ENCODE measurements around the gene LBP.
"Not testable (repeated sequence)": the region's sequence is repeated elsewhere in the genome, so short reads cannot be mapped to it uniquely, and the experiment has no call there.

LBP gene

DNA sequence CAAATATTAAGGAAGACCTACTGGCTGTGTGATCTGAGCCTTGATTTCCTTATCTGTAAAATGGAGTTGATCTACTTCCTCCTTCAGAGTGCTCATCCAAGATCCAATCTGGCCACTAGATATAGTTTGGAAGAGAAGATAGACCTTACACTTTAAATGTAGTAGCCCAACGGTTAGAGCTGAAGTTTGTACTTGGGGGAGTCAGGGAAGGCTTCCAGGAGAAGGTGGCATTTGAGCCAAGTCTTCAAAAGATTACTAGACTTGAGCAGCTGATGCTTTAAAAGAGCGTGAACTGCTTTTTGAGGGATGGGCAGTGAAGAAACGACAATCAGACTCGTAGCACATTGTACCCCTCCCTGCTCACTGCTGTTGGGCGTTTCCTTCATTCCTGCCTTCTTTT lies 3.6 kb downstream of the LBP start:
- no peak for DNase-seq (ENCODE audit: low spot score)

DNA sequence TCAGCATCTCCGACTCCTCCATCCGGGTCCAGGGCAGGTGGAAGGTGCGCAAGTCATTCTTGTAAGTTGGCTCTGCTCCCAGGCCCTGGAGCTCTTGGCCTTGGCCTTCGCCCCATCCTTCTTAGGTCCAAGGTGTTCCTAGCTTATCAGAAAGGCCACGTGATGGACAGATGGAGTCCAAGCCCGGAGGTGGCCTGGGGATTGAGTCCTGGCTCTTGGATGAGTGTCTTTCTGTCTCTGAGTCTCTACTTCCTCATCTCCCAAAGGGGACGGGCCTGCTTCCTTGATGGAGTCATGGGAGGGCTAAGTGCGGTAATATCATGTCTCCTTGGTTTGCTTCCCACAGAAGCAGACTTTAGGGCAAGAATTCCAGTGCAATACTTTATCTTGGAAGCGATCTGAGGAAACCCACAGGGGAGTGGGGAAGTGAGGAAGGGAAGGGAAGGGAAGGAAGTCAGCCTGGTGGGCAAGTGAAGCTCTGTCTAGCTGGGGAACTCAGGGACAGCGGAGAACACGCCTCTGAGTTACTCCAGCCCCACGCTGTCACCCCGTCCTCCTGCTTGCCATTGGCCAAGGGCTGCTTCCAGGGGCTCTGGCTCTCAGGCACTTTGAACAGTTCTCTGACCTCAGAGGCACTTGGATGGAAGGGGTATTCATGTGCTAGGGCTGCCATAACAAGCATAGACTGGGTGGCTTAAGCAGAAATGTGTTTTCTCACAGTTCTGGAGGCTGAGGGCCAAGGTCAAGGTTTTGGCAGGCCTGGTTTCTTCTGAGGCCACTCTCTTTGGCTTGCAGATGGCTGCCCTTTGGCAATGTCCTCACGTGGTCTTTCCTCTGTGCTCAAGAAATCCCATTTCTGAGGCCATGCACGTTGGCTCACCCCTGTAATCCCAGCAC lies 4.8 kb downstream of the LBP start:
- DNase-seq (ENCODE audit: low spot score): no peak

DNA sequence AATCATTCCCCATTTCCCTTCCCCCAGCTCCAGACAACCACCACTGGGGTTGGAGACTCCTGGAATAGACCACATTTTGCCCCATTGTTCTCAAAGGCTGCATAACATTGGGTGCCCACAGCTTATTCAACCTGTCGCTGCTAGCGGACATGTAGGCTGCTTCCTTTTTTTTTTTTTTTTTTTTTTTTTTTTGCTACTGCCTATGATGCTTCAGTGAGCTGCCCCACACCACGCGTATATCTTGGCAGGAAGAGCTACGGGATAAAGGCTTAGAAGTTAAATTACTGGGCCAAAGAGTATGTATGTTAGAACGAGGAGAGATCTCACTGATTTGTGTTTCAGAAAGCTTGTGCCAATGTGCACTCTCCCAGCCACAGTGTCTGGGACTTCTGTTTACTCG lies 7.0 kb downstream of the LBP start:
- no peak for DNase-seq (ENCODE audit: low spot score)

DNA sequence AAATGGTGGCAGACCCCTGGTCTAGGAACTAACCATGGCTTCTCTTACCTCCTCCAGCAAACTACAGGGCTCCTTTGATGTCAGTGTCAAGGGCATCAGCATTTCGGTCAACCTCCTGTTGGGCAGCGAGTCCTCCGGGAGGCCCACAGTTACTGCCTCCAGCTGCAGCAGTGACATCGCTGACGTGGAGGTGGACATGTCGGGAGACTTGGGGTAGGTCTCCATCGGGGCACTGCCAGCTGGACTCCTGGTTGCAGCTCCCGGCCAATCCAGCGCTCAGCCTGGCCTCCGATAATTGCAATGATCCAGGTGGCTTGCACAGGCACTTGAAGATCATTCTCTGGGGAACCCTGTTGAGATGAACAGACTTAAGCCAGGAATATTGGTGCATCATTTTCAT lies 7.9 kb downstream of the LBP start:
- no peak for DNase-seq (ENCODE audit: low spot score)

DNA sequence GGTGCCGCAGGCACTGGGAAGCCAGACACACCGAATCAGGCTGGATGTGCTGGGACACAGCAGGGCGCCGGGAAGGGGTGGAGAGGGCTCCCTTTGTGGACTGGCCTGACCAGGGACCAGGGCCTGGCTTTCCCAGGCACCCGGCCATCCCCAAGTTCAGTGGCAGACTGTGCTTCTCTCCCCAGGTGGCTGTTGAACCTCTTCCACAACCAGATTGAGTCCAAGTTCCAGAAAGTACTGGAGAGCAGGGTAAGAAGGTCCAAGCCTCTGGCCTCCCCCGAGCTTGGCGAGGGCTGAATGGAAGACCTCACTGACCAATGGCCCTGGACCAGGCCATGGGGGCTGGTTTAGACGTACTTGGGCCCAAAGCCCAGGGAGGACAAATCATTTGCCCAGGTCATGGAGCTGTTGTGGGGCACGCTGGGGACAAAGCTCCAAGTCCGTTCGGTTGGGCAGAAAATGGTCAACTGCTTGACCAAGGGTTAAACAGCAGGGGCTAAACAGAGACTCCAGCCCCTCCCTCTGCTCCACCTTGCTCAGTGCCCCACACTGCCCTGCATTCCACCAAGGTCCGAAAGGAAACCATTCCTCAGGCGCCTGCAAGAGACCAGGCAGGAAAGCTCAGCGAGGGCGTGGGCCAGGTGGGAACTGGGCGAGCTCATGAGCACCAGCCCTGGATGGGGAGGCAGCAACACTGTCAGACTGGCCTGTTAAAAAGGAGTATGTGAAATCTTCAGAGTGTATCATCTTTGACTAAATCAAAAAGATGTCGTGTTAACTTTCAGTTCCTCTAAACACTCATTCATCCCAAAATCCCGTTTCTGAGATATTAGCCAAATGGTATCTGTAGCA lies 9.1 kb downstream of the LBP start:
- DNase-seq (ENCODE audit: low spot score): no peak

DNA sequence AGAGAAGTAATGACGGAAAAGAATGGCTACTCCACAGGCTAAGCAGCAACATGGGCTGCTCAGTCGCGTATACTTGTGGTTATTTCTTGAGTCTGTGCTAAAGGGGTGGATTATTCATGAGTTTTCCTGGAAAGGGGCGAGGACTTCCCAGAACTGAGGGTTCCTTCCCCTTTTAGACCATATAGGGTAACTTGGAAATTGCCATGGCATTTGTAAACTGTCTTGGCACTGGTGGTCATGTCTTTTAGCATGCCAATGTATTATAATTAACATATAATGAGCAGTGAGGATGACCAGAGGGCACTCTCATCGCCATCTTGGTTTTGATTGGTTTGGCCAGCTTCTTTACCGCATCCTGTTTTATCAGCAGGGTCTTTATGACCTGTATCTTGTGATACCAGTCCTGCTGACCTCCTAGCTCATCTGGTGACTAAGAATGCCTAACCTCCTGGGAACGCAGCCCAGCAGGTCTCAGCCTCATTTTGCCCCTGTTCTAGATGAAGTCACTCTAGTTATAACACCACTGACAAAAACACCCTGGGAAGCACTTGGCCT lies 11.4 kb downstream of the LBP start:
- no peak for DNase-seq (ENCODE audit: low spot score)

DNA sequence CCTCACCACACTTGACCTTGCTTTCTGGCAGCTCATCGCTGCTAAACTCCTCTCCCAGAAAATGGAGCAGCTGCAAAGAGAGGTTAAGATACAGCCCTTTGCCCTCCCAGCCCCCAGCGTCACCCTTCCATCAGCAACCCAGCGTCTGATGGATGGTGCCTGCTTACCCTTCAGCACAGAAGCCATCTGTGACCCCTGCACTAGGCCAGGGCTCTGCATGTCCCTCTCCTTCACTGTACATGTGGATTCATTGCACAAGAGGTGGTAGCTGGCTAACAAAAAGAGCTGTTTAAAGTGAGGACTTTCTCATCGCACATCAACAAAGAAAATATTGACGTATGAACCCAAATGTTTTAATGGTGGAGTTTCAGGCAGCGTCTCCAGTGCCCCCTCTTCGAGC lies 12.3 kb downstream of the LBP start:
- DNase-seq (ENCODE audit: low spot score): no peak

DNA sequence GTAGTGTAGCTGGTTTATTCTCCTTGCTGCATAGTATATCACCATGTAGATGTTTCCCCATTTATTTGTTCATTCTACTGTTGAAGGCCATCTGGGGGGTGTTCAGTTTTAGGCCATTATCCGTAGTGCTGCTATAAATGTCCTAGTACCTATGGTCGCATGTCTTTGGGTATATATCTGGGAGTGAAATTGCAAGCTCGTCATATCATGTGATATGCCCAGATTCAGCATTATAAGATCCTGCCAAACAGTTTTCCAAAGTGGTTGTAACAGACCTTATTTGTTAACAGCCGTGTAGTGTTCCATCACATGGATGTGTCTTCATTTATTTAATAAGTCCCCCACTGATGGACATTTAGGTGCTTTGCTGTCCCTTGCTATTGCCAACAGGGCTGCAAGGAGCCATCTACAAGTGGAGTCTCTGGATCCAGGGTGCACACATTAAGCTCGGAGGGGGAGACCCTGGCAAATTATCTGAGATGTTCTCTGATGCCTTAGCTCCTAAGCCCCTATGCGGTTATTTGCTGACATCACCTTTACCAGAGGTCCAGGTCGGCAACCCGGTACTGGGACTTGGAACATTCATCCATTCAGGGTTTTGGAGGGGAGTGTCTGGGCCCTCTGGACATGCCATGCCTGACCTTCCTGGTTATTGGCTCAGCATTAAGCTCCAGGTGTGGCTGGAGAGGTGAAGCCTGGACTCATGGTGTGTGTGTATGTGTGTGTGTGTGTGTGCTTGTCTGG lies 16.9 kb downstream of the LBP start:
- no peak for DNase-seq (ENCODE audit: low spot score)

DNA sequence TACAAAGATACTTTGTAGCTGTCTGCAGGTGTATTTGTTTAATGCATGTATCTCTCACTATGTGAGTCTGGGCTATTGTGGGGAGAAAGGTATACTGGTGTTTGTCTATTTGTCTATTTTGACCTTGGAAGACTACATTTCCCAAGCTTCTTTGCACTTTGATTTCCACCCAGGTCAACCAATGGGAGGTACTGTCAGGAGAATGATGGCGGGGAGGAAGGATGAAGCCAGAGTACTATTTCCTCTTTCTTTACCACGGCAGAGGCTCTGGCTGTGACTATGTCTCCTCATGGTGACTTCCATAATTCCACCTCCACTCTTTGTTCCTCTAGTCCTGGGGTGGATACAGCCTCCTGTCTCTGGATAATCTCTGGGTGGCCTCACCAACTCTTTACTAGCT lies 23.1 kb downstream of the LBP start:
- DNase-seq (ENCODE audit: low spot score): no peak

DNA sequence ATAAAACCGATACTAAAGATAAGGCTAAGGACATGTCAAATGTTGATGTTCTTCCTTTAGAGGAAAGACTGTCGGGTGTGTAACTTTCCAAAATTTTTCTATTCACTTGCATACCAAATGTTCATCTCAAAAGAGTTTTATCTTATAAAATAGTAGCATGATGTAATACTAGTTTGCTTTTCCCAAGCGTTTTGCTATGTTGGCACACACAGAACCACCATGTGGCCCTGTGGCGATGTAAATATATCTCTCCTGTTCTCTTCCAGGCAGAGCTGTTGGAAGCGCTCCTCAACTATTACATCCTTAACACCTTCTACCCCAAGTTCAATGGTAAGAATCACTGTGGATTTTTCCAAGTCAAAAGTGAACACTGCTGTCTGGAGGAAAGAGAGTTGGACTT lies 26.5 kb downstream of the LBP start:
- DNase-seq (ENCODE audit: low spot score): no peak

DNA sequence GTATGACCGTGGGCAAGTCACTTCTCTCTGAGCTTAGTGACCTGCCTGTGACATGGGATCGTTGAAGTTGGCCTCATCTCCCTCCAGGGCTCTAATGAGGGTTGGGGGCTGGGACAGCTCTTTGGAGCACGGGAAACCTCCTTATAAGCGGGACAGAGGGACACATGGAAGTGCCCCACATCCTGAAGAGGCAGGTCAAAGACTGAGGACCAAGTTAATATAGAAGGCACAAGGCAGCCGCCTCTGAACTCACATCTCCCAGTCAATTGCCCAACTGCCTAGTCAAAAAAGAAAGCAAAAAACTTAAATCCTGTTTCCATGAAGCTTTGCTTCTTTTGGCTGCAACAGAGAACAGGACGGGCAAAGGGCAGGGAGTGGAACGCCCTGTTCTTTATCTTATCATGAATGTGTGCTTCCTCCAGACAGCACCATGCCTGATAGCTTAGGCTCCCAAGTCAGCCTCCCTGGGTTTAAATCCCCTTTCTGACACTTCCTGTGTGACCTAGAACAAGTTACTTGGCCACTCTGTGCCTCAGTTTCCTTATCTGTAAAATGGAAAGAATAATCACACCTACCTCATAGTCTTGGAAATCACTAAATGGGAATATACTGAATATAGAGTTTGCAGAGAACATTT lies 27.1 kb downstream of the LBP start:
- DNase-seq (ENCODE audit: low spot score): no peak

DNA sequence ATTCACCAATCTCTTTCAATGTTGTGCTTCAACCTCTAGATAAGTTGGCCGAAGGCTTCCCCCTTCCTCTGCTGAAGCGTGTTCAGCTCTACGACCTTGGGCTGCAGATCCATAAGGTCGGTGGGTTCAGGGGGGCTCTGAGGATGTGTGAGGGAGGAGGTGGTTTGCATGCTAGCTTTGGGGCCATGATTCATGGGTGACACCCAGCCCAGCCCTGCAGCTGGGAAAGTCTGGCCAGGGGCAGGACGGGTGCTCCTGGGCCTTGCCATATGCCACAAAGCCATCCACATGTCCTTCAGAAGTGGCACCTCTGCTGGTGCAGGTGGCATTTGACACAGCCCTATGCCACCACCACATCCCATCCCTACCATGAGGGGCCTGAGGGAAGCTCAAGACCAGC lies 27.6 kb downstream of the LBP start:
- no peak for DNase-seq (ENCODE audit: low spot score)

DNA sequence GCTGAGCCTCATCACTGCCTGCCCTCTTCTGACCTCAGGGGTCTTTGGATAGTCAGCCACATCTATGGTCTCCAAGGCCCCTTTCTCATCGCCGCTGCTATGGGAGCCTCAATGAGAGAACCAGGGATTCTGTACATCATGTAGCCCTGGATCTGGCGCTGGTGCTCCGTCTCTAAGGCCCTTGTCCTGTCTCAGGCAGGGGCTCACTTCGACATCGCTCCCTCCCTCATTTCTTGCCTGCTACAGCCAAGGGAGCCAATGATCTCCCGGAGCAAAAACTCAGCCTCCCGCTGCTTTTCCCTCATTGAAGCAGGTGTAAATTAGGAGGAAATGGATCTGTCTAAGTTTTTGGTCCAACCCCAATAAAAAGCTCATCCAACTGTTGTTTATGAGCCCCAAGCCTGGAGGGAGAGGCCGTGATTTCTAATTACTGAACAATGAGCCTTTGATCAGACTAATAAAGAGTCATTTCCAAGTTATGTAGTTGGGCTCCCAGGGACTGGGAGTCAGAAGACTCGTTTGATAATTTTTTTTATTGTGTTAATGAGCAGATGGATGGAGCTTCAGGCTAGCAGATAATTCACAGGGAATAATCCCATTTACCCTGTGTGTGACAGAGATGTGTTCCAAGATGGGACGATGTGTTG lies 30.9 kb downstream of the LBP start:
- DNase-seq (ENCODE audit: low spot score): no peak

DNA sequence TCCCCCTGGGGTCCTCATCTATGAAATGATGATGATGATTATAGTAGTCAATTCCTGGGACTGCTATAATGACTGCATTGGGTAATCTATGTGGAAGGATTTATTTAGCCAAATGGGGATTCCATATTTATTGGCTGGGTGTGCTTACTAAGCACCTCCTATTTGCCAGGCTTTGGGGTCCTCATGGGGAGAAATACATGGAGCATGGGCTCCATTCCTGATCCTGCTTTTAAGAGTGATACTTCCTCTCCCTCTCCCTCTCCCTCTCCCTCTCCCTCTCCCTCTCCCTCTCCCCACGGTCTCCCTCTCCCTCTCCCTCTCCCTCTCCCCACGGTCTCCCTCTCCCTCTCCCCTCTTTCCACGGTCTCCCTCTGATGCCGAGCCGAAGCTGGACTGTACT lies 31.6 kb downstream of the LBP start:
- not testable (repeated sequence) for DNase-seq (ENCODE audit: low spot score)

DNA sequence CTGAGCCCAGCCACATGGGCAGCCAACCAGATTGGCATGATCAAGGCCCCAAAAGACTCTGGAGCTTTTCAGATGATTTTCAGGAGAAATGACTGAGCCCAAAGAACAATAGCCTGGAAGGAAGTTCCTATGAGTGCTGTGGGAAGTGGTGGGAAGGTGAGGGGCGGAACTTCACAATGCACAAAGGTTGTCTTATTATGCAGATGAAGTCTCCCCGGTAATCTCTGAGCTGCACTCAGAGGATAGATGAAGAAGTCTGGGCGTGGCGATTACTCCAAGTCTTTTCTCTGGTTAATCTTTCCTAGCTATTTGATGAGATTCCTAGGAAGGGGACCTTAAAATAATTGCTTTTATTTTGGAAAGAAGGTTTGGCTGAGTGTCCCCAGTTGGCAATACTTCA lies 36.9 kb downstream of the LBP start:
- no peak for DNase-seq (ENCODE audit: low spot score)

DNA sequence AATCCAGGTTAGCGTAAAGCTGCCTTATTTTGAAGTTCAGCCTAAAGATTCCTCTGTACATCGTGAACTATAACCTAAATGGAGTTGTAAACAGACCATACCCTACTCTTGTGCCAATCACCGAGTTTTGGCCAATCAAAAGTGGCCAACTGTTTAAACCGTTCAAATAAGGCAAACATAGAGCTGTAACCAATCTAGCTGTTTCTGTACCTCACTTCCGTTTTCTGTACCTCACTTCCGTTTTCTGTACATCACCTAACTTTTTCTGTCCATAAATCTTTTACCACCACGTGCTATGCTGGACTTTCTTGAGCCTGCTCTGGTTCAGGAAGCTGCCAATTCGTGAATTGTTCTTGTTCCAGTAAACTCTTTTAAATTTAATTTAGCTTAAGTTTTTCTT lies 39.7 kb downstream of the LBP start:
- DNase-seq (ENCODE audit: low spot score): no peak

DNA sequence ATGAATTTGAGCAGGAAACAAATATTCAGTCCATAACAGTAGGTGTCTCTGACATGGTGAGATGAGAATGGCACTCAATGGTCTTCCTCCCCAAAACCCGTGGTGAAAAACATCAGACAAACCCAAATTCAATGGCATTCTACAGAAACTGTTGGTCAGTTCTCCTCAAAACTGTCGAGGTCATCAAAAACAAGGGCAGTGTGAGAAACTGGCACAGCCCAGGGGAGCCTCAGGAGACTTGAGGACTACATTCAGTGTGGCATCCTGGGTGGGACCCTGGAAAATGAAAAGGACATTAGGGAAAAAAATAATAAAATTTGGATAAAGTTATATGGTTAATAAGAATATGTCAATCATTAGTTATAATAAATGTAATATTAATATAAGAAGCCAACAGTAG lies 40.6 kb downstream of the LBP start:
- DNase-seq (ENCODE audit: low spot score): no peak

DNA sequence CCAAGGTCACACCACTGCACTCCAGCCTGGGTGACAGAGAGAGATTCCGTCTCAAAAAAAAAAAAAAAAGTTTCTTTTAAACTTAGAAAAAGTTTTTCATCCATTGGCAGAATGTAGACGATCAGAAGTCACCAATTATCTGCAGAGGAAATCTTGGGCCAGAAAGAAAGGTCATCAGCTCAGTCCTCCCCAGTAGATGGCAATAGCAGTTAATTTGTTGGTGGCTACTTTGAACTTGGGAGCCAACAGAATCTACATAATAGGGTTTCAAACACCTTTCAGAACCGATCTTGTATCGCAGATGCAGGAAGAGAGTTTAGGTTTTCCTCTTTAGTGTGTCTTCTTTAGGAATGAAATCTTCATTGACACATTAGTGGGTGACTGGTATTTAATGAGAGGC lies 41.7 kb downstream of the LBP start:
- DNase-seq (ENCODE audit: low spot score): no peak

DNA sequence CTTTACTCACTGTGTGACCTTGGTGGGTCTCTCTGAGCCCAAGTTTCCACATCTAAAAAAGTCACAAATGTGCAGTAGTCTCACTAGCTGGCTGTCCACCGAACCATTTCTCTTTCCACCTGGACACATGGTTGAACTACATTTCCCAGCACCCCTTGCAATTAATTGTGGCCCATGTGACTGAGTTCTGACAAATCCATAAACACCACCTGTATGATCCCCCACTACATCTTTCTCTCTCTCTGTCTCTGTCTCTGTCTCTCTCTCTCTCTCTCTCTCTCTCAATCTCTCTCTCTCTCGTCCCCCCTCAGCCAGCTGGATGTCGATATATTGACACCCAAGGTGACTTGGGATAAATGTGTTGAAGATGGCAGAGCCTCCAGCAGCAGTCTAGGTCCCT lies 46.1 kb downstream of the LBP start:
- no peak for DNase-seq (ENCODE audit: low spot score)

DNA sequence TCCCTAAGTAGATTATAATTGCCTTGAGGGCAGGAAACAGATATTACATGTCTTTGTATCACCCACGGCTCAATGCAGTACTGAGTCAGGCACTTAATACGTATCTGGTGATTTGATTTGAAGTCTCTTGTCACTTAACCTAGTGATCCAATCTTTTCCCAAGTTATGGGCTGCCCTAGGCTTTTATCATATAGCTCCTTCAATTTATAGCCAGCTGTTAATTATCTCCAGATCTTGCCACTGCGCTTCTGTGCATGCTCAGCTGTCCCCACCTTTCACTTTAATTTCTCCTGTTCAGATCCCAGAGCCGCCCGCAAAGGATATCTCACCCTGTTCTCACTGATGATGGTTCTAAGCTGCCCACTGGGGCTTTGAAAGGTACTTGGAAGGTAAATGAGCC lies 47.0 kb downstream of the LBP start:
- no peak for DNase-seq (ENCODE audit: low spot score)

DNA sequence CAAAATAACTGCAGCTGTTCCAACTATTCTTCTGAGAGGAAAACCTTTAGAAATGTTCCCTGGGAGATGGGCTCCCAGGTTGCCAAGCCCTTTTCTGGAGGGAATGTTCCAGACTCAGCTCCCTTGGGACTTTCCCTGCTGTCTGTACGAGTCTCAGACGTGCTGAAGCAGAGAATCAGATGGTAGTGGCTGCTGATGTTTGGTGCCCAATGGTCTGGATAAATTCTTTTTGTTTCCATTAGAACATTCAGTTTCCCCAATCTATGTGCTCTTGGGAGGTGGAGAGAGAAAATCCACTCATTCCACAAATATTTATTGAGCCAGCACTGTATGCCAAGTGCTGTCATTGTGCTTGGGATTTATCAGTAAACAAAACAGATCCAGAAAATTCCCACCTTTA lies 48.9 kb downstream of the LBP start:
- DNase-seq (ENCODE audit: low spot score): no peak
